ENCODE measurements around the gene SLC6A13. TPM values are rescaled to one million over a fixed set of nuclear protein-coding genes. Genes with fewer than 3 reads are reported as not detected.

Gene SLC6A13
- total and polyA plus RNA-seq, 2 of the 13 experiments (the other 11 are each of a cell fraction or from before 2014, with no cell fraction given), result 0.05 to 0.15 TPM

DNA sequence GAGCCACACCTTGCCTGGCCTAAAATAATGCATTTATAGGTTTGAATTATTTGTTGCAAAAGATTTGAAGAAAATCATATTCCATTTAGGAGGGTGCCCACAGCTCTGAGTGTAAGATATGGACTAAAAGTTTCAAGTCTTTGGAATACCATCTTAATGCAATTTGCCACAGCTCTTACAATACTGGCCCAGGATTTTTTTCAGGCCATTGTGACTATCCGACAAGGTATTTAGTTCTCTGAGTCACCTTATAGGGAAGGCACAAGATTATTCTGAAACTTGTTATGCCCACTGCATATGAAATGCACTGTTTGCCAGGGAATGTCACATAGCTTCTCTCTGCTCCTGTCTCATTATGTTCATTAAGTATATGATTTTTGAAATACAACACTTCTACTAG is 29.6 kb upstream of the SLC6A13 start:
- no peaks in the 10 kb centered on the region for H3K27me3 ChIP-seq (ENCODE audit: control insufficient read depth in 1 of 2, insufficient read depth in 2 of 2, low read length in 2 of 2)
- no peak for TF ChIP-seq PCBP2 (optimal IDR thresholded peaks at IDR 0.05; ENCODE audit: low read depth, low read length, poor library complexity, severe bottlenecking)
- H3K9ac ChIP-seq (ENCODE audit: insufficient read depth, low read depth, low read length), result no peak overlapping the region
- BruUV-seq (replicated peaks), result no TSS peak
- no peak overlapping the region for H3K27ac ChIP-seq (ENCODE audit: extremely low read length, insufficient read depth, low read length)
- no peaks in the 10 kb centered on the region for H3K9me3 ChIP-seq (ENCODE audit: low read length)
- H4K20me1 ChIP-seq (ENCODE audit: insufficient read depth, low read length), result no peaks in the 10 kb centered on the region
- no peak overlapping the region for H2AFZ ChIP-seq (ENCODE audit: low read length)
- H3K4me3 ChIP-seq (replicated peaks in 1 of 3; ENCODE audit: insufficient read depth in 1 of 3, low read depth in 2 of 3, low read length in 3 of 3), result no peak overlapping the region
- H3K79me2 ChIP-seq (ENCODE audit: insufficient read depth, low read length), result no peaks in the 10 kb centered on the region
- H3K4me1 ChIP-seq (ENCODE audit: insufficient read depth, low read length), result peaks cover 7% of the 10 kb centered on the region
- DNase-seq (ENCODE audit: low spot score) (no peak), ATAC-seq (no peak), FAIRE-seq (no peak)
- CTCF ChIA-PET (ENCODE audit: low intra/inter-chr PET ratio, low total read pairs), result no interaction called here
- intact Hi-C loops (cut with micrococcal nuclease; ENCODE audit: unreplicated experiment), result no loop called here
- no peak overlapping the region for H3K4me2 ChIP-seq (ENCODE audit: low read depth, low read length)
- peaks cover 10 to 64% of the 10 kb centered on the region in 2 experiments for H3K36me3 ChIP-seq (replicated peaks in 1 of 2; ENCODE audit: control insufficient read depth in 1 of 2, insufficient read depth in 2 of 2, low read length in 2 of 2)
- POLR2A ChIA-PET, result no interaction called here
- WGBS (ENCODE audit: low lambda C conversion rate), result 100% methylated on average over 1 of the region's 1 CpG
- in situ Hi-C loops (cut with HindIII; ENCODE audit: extremely low pct_ligation_motif_present, low pct_unique_long_range_greater_than_20kb), result no loop called here

DNA sequence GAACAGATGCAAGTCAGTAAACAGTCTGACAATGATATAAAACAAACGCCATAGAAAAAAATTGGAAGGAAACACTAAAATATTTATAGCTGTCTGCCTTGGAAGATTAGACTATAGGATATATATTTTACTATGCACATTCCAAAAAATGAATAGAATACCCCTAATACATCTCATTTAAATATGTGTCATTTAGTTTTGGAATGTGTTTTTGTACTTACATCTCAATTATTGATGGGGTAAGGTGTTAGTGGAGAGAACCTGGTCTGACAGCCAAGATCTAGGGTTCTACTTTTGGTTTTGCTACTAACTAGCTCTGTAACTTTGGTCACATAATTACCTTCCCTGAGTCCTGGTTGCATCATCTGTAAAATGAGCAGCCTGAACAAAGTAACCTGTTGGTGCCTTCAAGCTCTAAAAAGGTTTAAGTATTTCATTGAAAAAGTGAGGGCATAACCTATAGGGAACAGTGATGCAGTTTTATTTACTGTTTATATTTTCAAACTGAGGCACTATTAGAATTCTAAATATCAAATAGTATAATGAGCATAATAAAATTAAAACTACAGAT is 28.6 kb upstream of the SLC6A13 start:
- in situ Hi-C loops (cut with HindIII; ENCODE audit: extremely low pct_ligation_motif_present, low pct_unique_long_range_greater_than_20kb) (no loop called here), intact Hi-C loops (cut with micrococcal nuclease; ENCODE audit: unreplicated experiment) (no loop called here)
- no peaks in the 10 kb centered on the region for H3K9me3 ChIP-seq (ENCODE audit: low read length)
- H3K9ac ChIP-seq (ENCODE audit: insufficient read depth, low read depth, low read length), result no peak overlapping the region
- H3K36me3 ChIP-seq (replicated peaks in 1 of 2; ENCODE audit: control insufficient read depth in 1 of 2, insufficient read depth in 2 of 2, low read length in 2 of 2), result peaks cover 10 to 65% of the 10 kb centered on the region in 2 experiments
- DNase-seq (ENCODE audit: low spot score) (no peak), FAIRE-seq (no peak), ATAC-seq (no peak)
- H3K4me2 ChIP-seq (ENCODE audit: low read depth, low read length), result no peak overlapping the region
- no peak overlapping the region for H3K4me3 ChIP-seq (replicated peaks in 1 of 3; ENCODE audit: insufficient read depth in 1 of 3, low read depth in 2 of 3, low read length in 3 of 3)
- BruUV-seq (replicated peaks), result TSS peak; percentile 15
- no peak overlapping the region for H3K27ac ChIP-seq (ENCODE audit: extremely low read length, insufficient read depth, low read length)
- TF ChIP-seq, protein P1, sequence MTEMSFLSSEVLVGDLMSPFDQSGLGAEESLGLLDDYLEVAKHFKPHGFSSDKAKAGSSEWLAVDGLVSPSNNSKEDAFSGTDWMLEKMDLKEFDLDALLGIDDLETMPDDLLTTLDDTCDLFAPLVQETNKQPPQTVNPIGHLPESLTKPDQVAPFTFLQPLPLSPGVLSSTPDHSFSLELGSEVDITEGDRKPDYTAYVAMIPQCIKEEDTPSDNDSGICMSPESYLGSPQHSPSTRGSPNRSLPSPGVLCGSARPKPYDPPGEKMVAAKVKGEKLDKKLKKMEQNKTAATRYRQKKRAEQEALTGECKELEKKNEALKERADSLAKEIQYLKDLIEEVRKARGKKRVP (CRISPR knock-in tag; IDR thresholded peaks at IDR 0.05), result 0 out of 4 replicates have a peak, but pooled peaks of 1 of the 2 experiments have one; percentile 27
- TF ChIP-seq, protein P2, sequence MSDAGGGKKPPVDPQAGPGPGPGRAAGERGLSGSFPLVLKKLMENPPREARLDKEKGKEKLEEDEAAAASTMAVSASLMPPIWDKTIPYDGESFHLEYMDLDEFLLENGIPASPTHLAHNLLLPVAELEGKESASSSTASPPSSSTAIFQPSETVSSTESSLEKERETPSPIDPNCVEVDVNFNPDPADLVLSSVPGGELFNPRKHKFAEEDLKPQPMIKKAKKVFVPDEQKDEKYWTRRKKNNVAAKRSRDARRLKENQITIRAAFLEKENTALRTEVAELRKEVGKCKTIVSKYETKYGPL (CRISPR knock-in tag; IDR thresholded peaks at IDR 0.05), result no peak
- H3K27me3 ChIP-seq (ENCODE audit: control insufficient read depth in 1 of 2, insufficient read depth in 2 of 2, low read length in 2 of 2), result no peaks in the 10 kb centered on the region
- no peaks in the 10 kb centered on the region for H4K20me1 ChIP-seq (ENCODE audit: insufficient read depth, low read length)
- no peaks in the 10 kb centered on the region for H3K79me2 ChIP-seq (ENCODE audit: insufficient read depth, low read length)
- H2AFZ ChIP-seq (ENCODE audit: low read length), result no peak overlapping the region
- WGBS (ENCODE audit: low lambda C conversion rate), result 98% methylated on average over 1 of the region's 1 CpG
- H3K4me1 ChIP-seq (ENCODE audit: insufficient read depth, low read length), result peaks cover 7% of the 10 kb centered on the region
- ChIA-PET POLR2A (no interaction called here), CTCF (ENCODE audit: low intra/inter-chr PET ratio, low total read pairs) (no interaction called here)
